CD1c-positive myeloid dendritic cell (primary cell): ENCODE results near the gene PPY.
A peak's percentile ranks its signal among the peaks of the same experiment; 100 is the strongest.
"Not testable (repeated sequence)": the region's sequence is repeated elsewhere in the genome, so short reads cannot be mapped to it uniquely, and the experiment has no call there.

Experiments used
- DNase-seq: peaks from one replicate; pipeline ENCODE4 v3.0.0-alpha.2; 2016; ENCODE audit errors: extremely low spot score

The PPY gene

GRCh38 chr17:43905985-43906852 lies 36.1 kb downstream of the PPY start:
- peak; percentile 11 for DNase-seq

- no peak for DNase-seq
These were observed 36.8 kb downstream of the PPY start for GRCh38 chr17:43905400-43905984.

GRCh38 chr17:43901861-43902589 lies 40.3 kb downstream of the PPY start:
- no peak for DNase-seq

- DNase-seq: no peak
These were observed 41.2 kb downstream of the PPY start for GRCh38 chr17:43900858-43901754.

GRCh38 chr17:43900183-43900857 lies 42.0 kb downstream of the PPY start:
- DNase-seq: peak; percentile 90

GRCh38 chr17:43898446-43898845 lies 43.8 kb downstream of the PPY start:
- DNase-seq: no peak

- no peak for DNase-seq
These were observed 44.4 kb downstream of the PPY start for GRCh38 chr17:43897831-43898230.

GRCh38 chr17:43894494-43894893 lies 47.8 kb downstream of the PPY start:
- not testable (repeated sequence) for DNase-seq

- no peak for DNase-seq
These were observed 49.7 kb downstream of the PPY start for GRCh38 chr17:43892647-43892952.

GRCh38 chr17:43891851-43892646 lies 50.2 kb downstream of the PPY start:
- DNase-seq: no peak
